ENCODE data around the gene POLR3K.

DNA sequence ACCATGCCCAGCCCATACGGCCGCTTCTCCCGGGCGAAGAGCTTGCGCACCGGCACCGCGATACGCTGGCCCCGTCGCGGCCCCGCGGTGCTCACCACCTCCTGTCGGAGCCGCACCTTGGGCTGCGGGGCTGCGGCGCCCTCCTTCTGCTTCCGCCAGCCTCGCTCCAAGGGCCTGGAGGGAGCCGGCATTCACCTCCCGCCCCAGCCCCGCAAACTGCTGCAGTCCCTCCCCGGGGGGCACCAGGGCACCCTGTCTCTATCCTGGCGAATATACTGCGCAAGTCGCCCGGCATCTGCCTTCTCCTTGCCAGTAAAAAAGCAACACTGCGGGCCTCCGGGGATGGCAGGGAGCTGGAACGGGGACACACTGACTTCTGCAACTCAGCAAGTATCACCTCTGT is 8.5 kb upstream of the POLR3K start:
- TF ChIP-seq, protein P1, sequence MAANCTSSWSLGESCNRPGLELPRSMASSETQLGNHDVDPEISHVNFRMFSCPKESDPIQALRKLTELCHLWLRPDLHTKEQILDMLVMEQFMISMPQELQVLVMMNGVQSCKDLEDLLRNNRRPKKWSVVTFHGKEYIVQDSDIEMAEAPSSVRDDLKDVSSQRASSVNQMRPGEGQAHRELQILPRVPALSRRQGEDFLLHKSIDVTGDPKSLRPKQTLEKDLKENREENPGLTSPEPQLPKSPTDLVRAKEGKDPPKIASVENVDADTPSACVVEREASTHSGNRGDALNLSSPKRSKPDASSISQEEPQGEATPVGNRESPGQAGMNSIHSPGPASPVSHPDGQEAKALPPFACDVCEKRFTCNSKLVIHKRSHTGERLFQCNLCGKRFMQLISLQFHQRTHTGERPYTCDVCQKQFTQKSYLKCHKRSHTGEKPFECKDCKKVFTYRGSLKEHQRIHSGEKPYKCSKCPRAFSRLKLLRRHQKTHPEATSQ (tag by site-specific recombination; IDR thresholded peaks at IDR 0.05): no peak
- no peak for TF ChIP-seq ZFP41 (tag by site-specific recombination; IDR thresholded peaks at IDR 0.05; ENCODE audit: borderline replicate concordance)

Measured in HEK293 (cell line).